ENCODE data around the gene CALN1. TPM values are rescaled to one million over a fixed set of nuclear protein-coding genes. Genes with fewer than 3 reads are reported as not detected.

The CALN1 gene
- total RNA-seq, 2 experiments from 2014 or later = 0.32 TPM; not detected in 1

- CTCF ChIA-PET = interaction anchor here (0.7 kb wide), 1 partner anchor 119 kb away, joined by 3 read pairs; no protein-coding TSS in a partner anchor
- H3K27me3 Mint-ChIP-seq (ENCODE audit: low read depth) = peaks cover 2% of the 10 kb centered on the region
- H3K4me1 Mint-ChIP-seq (ENCODE audit: low read depth) = no peaks in the 10 kb centered on the region
- no peak for DNase-seq
- H3K27ac Mint-ChIP-seq = no peak overlapping the region
- no peak overlapping the region for H3K4me3 Mint-ChIP-seq
- no peaks in the 10 kb centered on the region for H3K9me3 Mint-ChIP-seq
- no peaks in the 10 kb centered on the region for H3K36me3 Mint-ChIP-seq (ENCODE audit: low read depth)
- intact Hi-C loops (cut with micrococcal nuclease) = no loop called here
Measured at GRCh38 chr7:72435925-72436480, 23.9 kb upstream of the CALN1 start.

GRCh38 chr7:72435366-72435765 is 23.2 kb upstream of the CALN1 start:
- no peak overlapping the region for H3K27ac Mint-ChIP-seq
- no peak for DNase-seq
- no peaks in the 10 kb centered on the region for H3K4me1 Mint-ChIP-seq (ENCODE audit: low read depth)
- intact Hi-C loops (cut with micrococcal nuclease) = no loop called here
- H3K4me3 Mint-ChIP-seq = no peak overlapping the region
- CTCF ChIA-PET = no interaction called here
- H3K9me3 Mint-ChIP-seq = no peaks in the 10 kb centered on the region
- no peaks in the 10 kb centered on the region for H3K36me3 Mint-ChIP-seq (ENCODE audit: low read depth)
- H3K27me3 Mint-ChIP-seq (ENCODE audit: low read depth) = peaks cover 2% of the 10 kb centered on the region

GRCh38 chr7:72430531-72430930 is 18.4 kb upstream of the CALN1 start:
- Mint-ChIP-seq H3K4me1 (ENCODE audit: low read depth) (no peaks in the 10 kb centered on the region), H3K27me3 (ENCODE audit: low read depth) (peaks cover 2% of the 10 kb centered on the region)
- CTCF ChIA-PET = no interaction called here

GRCh38 chr7:72429316-72429715 is 17.2 kb upstream of the CALN1 start:
- intact Hi-C loops (cut with micrococcal nuclease) = no loop called here
- Mint-ChIP-seq H3K9me3 (no peaks in the 10 kb centered on the region), H3K4me1 (ENCODE audit: low read depth) (no peaks in the 10 kb centered on the region), H3K4me3 (no peak overlapping the region), H3K27me3 (ENCODE audit: low read depth) (peaks cover 2% of the 10 kb centered on the region), H3K27ac (no peak overlapping the region), H3K36me3 (ENCODE audit: low read depth) (no peaks in the 10 kb centered on the region)
- CTCF ChIA-PET = no interaction called here
- DNase-seq = no peak

More at GRCh38 chr7:72430531-72430930, 18.4 kb upstream of the CALN1 start:
- Mint-ChIP-seq H3K9me3 (no peaks in the 10 kb centered on the region), H3K27ac (no peak overlapping the region), H3K36me3 (ENCODE audit: low read depth) (no peaks in the 10 kb centered on the region), H3K4me3 (no peak overlapping the region)
- intact Hi-C loops (cut with micrococcal nuclease) = no loop called here
- no peak for DNase-seq

GRCh38 chr7:72416846-72417245 is 4.7 kb upstream of the CALN1 start:
- Mint-ChIP-seq H3K9me3 (peaks cover 3% of the 10 kb centered on the region), H3K27ac (no peak overlapping the region), H3K36me3 (ENCODE audit: low read depth) (no peaks in the 10 kb centered on the region), H3K4me1 (ENCODE audit: low read depth) (no peaks in the 10 kb centered on the region), H3K27me3 (ENCODE audit: low read depth) (no peaks in the 10 kb centered on the region), H3K4me3 (no peak overlapping the region)
- DNase-seq = no peak
- CTCF ChIA-PET = interaction anchor here (0.9 kb wide), 1 partner anchor 9 kb away, joined by 3 read pairs; no protein-coding TSS in a partner anchor
- intact Hi-C loops (cut with micrococcal nuclease) = no loop called here

GRCh38 chr7:72415586-72415985 is 3.4 kb upstream of the CALN1 start:
- DNase-seq = no peak
- no peaks in the 10 kb centered on the region for H3K27me3 Mint-ChIP-seq (ENCODE audit: low read depth)
- no peaks in the 10 kb centered on the region for H3K9me3 Mint-ChIP-seq
- CTCF ChIA-PET = no interaction called here
- no peak overlapping the region for H3K27ac Mint-ChIP-seq
- H3K36me3 Mint-ChIP-seq (ENCODE audit: low read depth) = no peaks in the 10 kb centered on the region
- no peak overlapping the region for H3K4me3 Mint-ChIP-seq
- no peaks in the 10 kb centered on the region for H3K4me1 Mint-ChIP-seq (ENCODE audit: low read depth)
- intact Hi-C loops (cut with micrococcal nuclease) = no loop called here

GRCh38 chr7:72413886-72414285 is 1.7 kb upstream of the CALN1 start:
- no peak overlapping the region for H3K27ac Mint-ChIP-seq
- H3K4me1 Mint-ChIP-seq (ENCODE audit: low read depth) = no peaks in the 10 kb centered on the region
- no peak for DNase-seq
- intact Hi-C loops (cut with micrococcal nuclease) = no loop called here
- H3K27me3 Mint-ChIP-seq (ENCODE audit: low read depth) = no peaks in the 10 kb centered on the region
- no peak overlapping the region for H3K4me3 Mint-ChIP-seq
- CTCF ChIA-PET = no interaction called here
- H3K9me3 Mint-ChIP-seq = no peaks in the 10 kb centered on the region
- H3K36me3 Mint-ChIP-seq (ENCODE audit: low read depth) = no peaks in the 10 kb centered on the region

GRCh38 chr7:72413290-72413689 is 1.2 kb upstream of the CALN1 start:
- no peaks in the 10 kb centered on the region for H3K9me3 Mint-ChIP-seq
- no peak overlapping the region for H3K27ac Mint-ChIP-seq
- no peaks in the 10 kb centered on the region for H3K4me1 Mint-ChIP-seq (ENCODE audit: low read depth)
- H3K27me3 Mint-ChIP-seq (ENCODE audit: low read depth) = no peaks in the 10 kb centered on the region
- CTCF ChIA-PET = no interaction called here
- intact Hi-C loops (cut with micrococcal nuclease) = no loop called here
- no peak overlapping the region for H3K4me3 Mint-ChIP-seq
- DNase-seq = no peak
- H3K36me3 Mint-ChIP-seq (ENCODE audit: low read depth) = no peaks in the 10 kb centered on the region

- no peaks in the 10 kb centered on the region for H3K4me1 Mint-ChIP-seq (ENCODE audit: low read depth)
- H3K4me3 Mint-ChIP-seq = no peak overlapping the region
- no peak overlapping the region for H3K27ac Mint-ChIP-seq
- no peaks in the 10 kb centered on the region for H3K27me3 Mint-ChIP-seq (ENCODE audit: low read depth)
- peaks cover 1% of the 10 kb centered on the region for H3K36me3 Mint-ChIP-seq (ENCODE audit: low read depth)
- CTCF ChIA-PET = no interaction called here
- H3K9me3 Mint-ChIP-seq = peaks cover 2% of the 10 kb centered on the region
- intact Hi-C loops (cut with micrococcal nuclease) = no loop called here
- no peak for DNase-seq
Measured at GRCh38 chr7:72411419-72411818, 719 bp downstream of the CALN1 start.

GRCh38 chr7:72409638-72410015 is 2.5 kb downstream of the CALN1 start:
- Mint-ChIP-seq H3K36me3 (ENCODE audit: low read depth) (peaks cover 1% of the 10 kb centered on the region), H3K4me1 (ENCODE audit: low read depth) (no peaks in the 10 kb centered on the region), H3K27me3 (ENCODE audit: low read depth) (no peaks in the 10 kb centered on the region), H3K4me3 (no peak overlapping the region), H3K9me3 (peaks cover 2% of the 10 kb centered on the region), H3K27ac (no peak overlapping the region)
- CTCF ChIA-PET = no interaction called here
- no peak for DNase-seq
- intact Hi-C loops (cut with micrococcal nuclease) = no loop called here

- Mint-ChIP-seq H3K4me3 (no peak overlapping the region), H3K27ac (no peak overlapping the region), H3K9me3 (peaks cover 2% of the 10 kb centered on the region), H3K36me3 (ENCODE audit: low read depth) (peaks cover 1% of the 10 kb centered on the region), H3K27me3 (ENCODE audit: low read depth) (no peaks in the 10 kb centered on the region), H3K4me1 (ENCODE audit: low read depth) (no peaks in the 10 kb centered on the region)
- intact Hi-C loops (cut with micrococcal nuclease) = no loop called here
- CTCF ChIA-PET = interaction anchor here (0.6 kb wide), 1 partner anchor 299 kb away, joined by 4 read pairs; no protein-coding TSS in a partner anchor
- no peak for DNase-seq
Measured at GRCh38 chr7:72408966-72409637, 3.0 kb downstream of the CALN1 start.

GRCh38 chr7:72406820-72407403 is 5.2 kb downstream of the CALN1 start:
- Mint-ChIP-seq H3K9me3 (peaks cover 2% of the 10 kb centered on the region), H3K27me3 (ENCODE audit: low read depth) (peaks cover 2% of the 10 kb centered on the region), H3K27ac (no peak overlapping the region), H3K4me1 (ENCODE audit: low read depth) (no peaks in the 10 kb centered on the region), H3K4me3 (no peak overlapping the region), H3K36me3 (ENCODE audit: low read depth) (peaks cover 1% of the 10 kb centered on the region)
- CTCF ChIA-PET = no interaction called here
- no peak for DNase-seq
- intact Hi-C loops (cut with micrococcal nuclease) = no loop called here

GRCh38 chr7:72405871-72406270 is 6.3 kb downstream of the CALN1 start:
- intact Hi-C loops (cut with micrococcal nuclease) = no loop called here
- H3K27ac Mint-ChIP-seq = no peak overlapping the region
- no peak overlapping the region for H3K4me3 Mint-ChIP-seq
- H3K9me3 Mint-ChIP-seq = peaks cover 2% of the 10 kb centered on the region
- H3K27me3 Mint-ChIP-seq (ENCODE audit: low read depth) = peaks cover 2% of the 10 kb centered on the region
- no peak for DNase-seq
- H3K36me3 Mint-ChIP-seq (ENCODE audit: low read depth) = peaks cover 1% of the 10 kb centered on the region
- CTCF ChIA-PET = interaction anchor here (0.6 to 0.7 kb wide), 2 partner anchors 91 to 116 kb away, joined by 3 read pairs; no protein-coding TSS in a partner anchor
- no peaks in the 10 kb centered on the region for H3K4me1 Mint-ChIP-seq (ENCODE audit: low read depth)
